ENCODE data around the gene CAPN9.

- TF ChIP-seq KLF9 (tag by site-specific recombination; IDR thresholded peaks at IDR 0.05; ENCODE audit: low read depth) (no peak), CTCF (tag by site-specific recombination; IDR thresholded peaks at IDR 0.05) (no peak), ZNF514 (tag by site-specific recombination; IDR thresholded peaks at IDR 0.05) (no peak), ZNF174 (tag by site-specific recombination; IDR thresholded peaks at IDR 0.05) (no peak), ZNF571 (tag by site-specific recombination; IDR thresholded peaks at IDR 0.05) (no peak), ZNF302 (tag by site-specific recombination; IDR thresholded peaks at IDR 0.05; ENCODE audit: low read depth) (no peak), ZNF555 (tag by site-specific recombination; conservative IDR thresholded peaks at IDR 0.05) (no peak), ZFHX2 (tag by site-specific recombination; conservative IDR thresholded peaks at IDR 0.05) (no peak), ZNF211 (tag by site-specific recombination; IDR thresholded peaks at IDR 0.05; ENCODE audit: low read depth) (no peak), ZFP3 (tag by site-specific recombination; IDR thresholded peaks at IDR 0.05; ENCODE audit: low read depth) (no peak), ZNF121 (tag by site-specific recombination; IDR thresholded peaks at IDR 0.05) (no peak)
- TF ChIP-seq, protein P1, sequence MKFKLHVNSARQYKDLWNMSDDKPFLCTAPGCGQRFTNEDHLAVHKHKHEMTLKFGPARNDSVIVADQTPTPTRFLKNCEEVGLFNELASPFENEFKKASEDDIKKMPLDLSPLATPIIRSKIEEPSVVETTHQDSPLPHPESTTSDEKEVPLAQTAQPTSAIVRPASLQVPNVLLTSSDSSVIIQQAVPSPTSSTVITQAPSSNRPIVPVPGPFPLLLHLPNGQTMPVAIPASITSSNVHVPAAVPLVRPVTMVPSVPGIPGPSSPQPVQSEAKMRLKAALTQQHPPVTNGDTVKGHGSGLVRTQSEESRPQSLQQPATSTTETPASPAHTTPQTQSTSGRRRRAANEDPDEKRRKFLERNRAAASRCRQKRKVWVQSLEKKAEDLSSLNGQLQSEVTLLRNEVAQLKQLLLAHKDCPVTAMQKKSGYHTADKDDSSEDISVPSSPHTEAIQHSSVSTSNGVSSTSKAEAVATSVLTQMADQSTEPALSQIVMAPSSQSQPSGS (tag by site-specific recombination; IDR thresholded peaks at IDR 0.05; ENCODE audit: low read depth), result no peak
- TF ChIP-seq, protein P2, sequence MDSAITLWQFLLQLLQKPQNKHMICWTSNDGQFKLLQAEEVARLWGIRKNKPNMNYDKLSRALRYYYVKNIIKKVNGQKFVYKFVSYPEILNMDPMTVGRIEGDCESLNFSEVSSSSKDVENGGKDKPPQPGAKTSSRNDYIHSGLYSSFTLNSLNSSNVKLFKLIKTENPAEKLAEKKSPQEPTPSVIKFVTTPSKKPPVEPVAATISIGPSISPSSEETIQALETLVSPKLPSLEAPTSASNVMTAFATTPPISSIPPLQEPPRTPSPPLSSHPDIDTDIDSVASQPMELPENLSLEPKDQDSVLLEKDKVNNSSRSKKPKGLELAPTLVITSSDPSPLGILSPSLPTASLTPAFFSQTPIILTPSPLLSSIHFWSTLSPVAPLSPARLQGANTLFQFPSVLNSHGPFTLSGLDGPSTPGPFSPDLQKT (IDR thresholded peaks at IDR 0.05; ENCODE audit: borderline replicate concordance, low read depth, low read length), result no peak
Measured at GRCh38 chr1:230710543-230710904, 36.7 kb upstream of the CAPN9 start.
